ENCODE measurements around the gene LCLAT1. TPM values are rescaled to one million over a fixed set of nuclear protein-coding genes. Genes with fewer than 3 reads are reported as not detected.
"Not testable (repeated sequence)": the region's sequence is repeated elsewhere in the genome, so short reads cannot be mapped to it uniquely, and the experiment has no call there.

Gene LCLAT1
- total RNA-seq, 1 experiment from 2014 or later: 29.4 TPM

DNA sequence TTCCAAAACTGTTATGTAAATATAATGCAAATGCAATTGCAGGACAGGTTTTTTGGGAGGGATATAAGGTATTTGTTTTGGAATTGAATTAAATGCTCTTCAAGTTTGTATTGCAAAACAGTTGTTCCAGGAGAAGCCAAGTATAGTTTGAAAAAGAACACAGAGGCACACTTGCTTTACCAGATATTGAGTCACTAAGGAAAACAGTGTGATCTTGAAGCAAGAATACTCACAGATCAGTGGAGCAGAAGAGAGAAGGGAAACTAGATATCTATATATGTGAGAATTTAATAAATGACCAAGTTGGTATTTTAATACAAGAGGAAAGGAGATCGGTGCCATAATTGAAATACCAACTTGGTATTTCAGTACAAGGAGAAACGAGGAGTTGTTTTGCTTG is 181.3 kb downstream of the LCLAT1 start:
- Histone ChIP-seq H3K4me1 (replicated peaks) (no peaks in the 10 kb centered on the region), H3K4me3 (no peak overlapping the region), H3K27ac (no peak overlapping the region), H3K27me3 (replicated peaks) (no peaks in the 10 kb centered on the region), H3K36me3 (no peaks in the 10 kb centered on the region), H3K9me3 (replicated peaks) (no peaks in the 10 kb centered on the region)
- no peak for DNase-seq (ENCODE audit: low read depth in 1 of 2, low spot score in 2 of 2)

DNA sequence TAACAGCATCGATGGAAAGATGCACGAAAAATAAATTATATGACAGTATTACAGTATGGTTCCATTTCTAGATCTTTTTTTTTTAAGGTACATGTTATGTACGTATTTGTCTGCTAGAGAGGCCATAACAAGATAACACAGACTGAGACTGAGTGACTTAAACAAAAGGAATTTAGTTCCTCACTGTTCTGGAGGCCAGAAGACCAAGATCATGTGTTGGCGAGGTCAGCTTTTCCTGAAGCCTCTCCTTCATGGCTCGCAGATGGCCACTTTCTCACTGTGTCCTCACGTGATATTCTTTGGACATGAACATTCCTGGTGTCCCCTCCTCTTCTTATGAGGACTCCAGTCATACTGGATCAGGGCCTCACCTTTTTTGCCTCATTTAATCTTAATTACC is 182.8 kb downstream of the LCLAT1 start:
- H3K27ac ChIP-seq: no peak overlapping the region
- DNase-seq (ENCODE audit: low read depth in 1 of 2, low spot score in 2 of 2): no peak
- no peak overlapping the region for H3K4me3 ChIP-seq
- no peaks in the 10 kb centered on the region for H3K9me3 ChIP-seq (replicated peaks)
- H3K36me3 ChIP-seq: no peaks in the 10 kb centered on the region
- no peaks in the 10 kb centered on the region for H3K27me3 ChIP-seq (replicated peaks)
- no peaks in the 10 kb centered on the region for H3K4me1 ChIP-seq (replicated peaks)

DNA sequence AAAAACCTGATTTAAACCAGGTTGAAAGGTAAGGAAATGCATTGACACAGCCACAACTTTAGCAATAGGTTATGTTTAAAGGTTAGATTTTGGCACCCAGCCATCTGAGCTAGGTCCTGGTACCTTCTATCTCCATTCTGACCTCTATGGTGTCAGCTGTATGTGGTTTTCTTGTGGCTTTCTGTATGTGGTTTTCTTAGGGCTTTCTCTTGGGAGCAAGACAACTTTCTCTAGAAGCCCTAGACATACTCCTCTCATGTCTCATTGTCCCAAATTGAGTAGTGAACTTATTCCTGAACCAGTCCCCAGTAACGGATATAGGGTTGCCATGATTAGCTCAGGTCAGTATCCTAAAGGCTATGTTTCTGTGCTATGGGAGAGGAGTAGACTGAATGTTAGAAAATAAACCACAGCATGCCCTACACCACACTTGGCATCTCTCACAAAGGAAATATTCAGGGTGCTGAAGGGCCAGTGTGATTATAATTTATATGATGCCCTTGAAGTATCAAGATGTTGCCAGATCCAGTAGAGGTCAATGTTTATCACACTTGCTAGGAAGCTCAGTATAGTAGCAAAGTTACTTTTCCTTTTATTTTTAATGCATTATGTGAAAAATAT is 184.1 kb downstream of the LCLAT1 start:
- no peak overlapping the region for H3K27ac ChIP-seq
- no peaks in the 10 kb centered on the region for H3K4me1 ChIP-seq (replicated peaks)
- H3K4me3 ChIP-seq: no peak overlapping the region
- no peaks in the 10 kb centered on the region for H3K9me3 ChIP-seq (replicated peaks)
- no peaks in the 10 kb centered on the region for H3K36me3 ChIP-seq
- H3K27me3 ChIP-seq (replicated peaks): no peaks in the 10 kb centered on the region
- DNase-seq (ENCODE audit: low read depth in 1 of 2, low spot score in 2 of 2): no peak

DNA sequence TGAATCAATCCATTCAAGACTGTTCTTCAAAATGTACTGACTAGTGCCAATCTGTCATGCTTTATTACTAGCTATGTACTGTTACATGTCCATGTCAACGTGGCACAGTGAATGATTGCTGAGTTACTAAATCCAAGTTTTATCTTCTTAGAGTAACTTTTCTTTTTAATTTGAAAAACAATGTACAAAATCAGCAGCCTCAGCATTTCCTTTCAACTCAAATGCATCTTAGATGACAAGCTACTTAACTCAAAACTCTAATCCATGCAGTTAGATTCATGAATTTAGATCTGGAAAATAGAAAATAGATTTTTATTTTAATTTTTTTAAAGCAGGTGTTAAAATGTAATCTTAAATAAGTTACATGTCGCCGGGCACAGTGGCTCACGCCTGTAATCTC is 186.0 kb downstream of the LCLAT1 start:
- H3K27me3 ChIP-seq (replicated peaks): no peaks in the 10 kb centered on the region
- no peak overlapping the region for H3K4me3 ChIP-seq
- no peak for DNase-seq (ENCODE audit: low read depth in 1 of 2, low spot score in 2 of 2)
- no peaks in the 10 kb centered on the region for H3K4me1 ChIP-seq (replicated peaks)
- no peaks in the 10 kb centered on the region for H3K36me3 ChIP-seq
- H3K9me3 ChIP-seq (replicated peaks): no peaks in the 10 kb centered on the region
- no peak overlapping the region for H3K27ac ChIP-seq

DNA sequence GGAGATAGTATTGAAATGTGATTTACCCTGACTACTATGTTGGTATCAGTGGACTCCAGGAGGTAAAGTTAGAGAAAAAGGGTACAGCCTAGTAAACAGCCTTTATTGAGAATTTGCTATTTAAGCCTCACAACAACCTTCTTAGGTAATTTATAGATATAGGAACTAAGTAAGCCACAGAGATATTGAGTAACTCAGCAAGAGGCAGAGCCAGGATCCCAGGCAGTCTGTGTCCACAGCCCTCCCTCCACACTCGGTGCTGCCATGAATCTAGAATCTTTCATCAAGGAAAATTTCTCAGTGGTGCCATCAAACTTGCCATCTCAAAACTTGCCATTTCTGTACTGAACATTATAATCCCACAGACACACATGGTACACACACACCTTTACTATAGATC is 189.3 kb downstream of the LCLAT1 start:
- DNase-seq (ENCODE audit: low read depth in 1 of 2, low spot score in 2 of 2): no peak
- Histone ChIP-seq H3K36me3 (peaks cover 13% of the 10 kb centered on the region; the same call in 1 of the 2 replicates), H3K27ac (no peak overlapping the region), H3K27me3 (replicated peaks) (no peaks in the 10 kb centered on the region), H3K4me1 (replicated peaks) (no peaks in the 10 kb centered on the region), H3K9me3 (replicated peaks) (no peaks in the 10 kb centered on the region), H3K4me3 (no peak overlapping the region)

DNA sequence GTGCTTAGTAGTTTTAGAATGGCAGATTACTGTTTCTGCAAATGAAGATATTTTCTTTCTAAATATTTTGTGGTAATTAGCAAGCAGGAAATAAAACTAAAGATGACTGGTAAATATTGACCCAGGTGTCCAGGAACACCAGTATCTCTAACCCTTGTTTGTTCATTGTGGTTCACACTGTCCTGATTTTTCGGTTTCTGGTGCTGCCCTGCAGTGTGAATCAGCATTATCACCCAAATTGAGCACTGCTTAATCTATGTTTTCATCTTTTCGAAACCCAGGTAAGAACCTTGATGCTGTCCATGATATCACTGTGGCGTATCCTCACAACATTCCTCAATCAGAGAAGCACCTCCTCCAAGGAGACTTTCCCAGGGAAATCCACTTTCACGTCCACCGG is 192.8 kb downstream of the LCLAT1 start:
- peaks cover 14% of the 10 kb centered on the region; the same call in 1 of the 2 replicates for H3K36me3 ChIP-seq
- no peak overlapping the region for H3K4me3 ChIP-seq
- H3K9me3 ChIP-seq (replicated peaks): no peaks in the 10 kb centered on the region
- H3K27ac ChIP-seq: no peak overlapping the region
- H3K27me3 ChIP-seq (replicated peaks): no peaks in the 10 kb centered on the region
- DNase-seq (ENCODE audit: low read depth in 1 of 2, low spot score in 2 of 2): no peak
- no peaks in the 10 kb centered on the region for H3K4me1 ChIP-seq (replicated peaks)

DNA sequence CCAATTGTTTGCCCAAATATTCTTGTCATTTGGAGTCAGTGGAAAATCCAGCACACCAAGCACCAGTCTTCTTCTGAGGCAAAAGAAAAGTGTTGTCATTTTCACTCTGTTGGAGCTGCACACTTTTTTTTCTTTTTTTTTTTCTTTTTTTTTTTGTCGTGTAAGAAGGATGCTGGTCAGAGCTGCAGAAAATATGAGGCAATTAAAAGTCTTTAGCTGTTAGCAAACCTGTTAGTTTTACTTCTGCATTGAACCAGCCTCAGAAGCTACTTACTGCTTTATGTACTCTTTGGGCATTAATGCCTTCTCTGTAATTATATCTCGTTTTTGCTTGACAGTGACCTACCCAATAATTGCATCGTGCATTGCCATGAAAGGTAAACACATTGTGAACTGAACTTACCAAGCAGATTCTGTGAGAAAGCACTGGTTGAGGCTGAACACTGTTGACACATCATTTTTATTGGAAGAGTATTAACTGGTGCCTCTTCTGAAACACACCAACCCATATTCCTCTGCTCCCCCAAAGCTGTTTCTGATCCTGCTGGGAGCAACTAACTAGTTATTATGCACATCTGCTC is 194.8 kb downstream of the LCLAT1 start:
- no peak overlapping the region for H3K4me3 ChIP-seq
- H3K36me3 ChIP-seq: peaks cover 14% of the 10 kb centered on the region; the same call in 1 of the 2 replicates
- no peaks in the 10 kb centered on the region for H3K4me1 ChIP-seq (replicated peaks)
- H3K9me3 ChIP-seq (replicated peaks): no peaks in the 10 kb centered on the region
- no peaks in the 10 kb centered on the region; the same call in 1 of the 2 replicates for H3K27me3 ChIP-seq (replicated peaks)
- no peak overlapping the region for H3K27ac ChIP-seq
- DNase-seq (ENCODE audit: low read depth in 1 of 2, low spot score in 2 of 2): no peak

DNA sequence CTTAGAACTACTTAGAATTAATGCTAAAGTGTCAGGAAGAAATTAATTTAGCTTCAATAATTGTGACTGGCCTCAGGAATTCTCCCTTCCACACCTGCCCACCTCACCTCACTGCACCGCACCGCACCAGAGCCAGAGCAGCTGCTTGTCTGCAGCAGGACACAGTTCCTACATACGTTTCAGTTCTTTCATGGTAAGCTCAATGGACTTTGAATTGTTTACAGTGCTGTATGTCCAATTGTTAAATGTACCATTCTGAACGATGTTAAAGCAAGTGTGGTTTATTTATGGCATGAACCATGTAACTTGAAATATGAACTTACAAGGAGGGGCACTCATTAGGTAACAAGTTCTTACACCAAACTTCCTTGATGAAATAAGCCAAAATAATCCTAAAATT is 196.0 kb downstream of the LCLAT1 start:
- DNase-seq (ENCODE audit: low read depth in 1 of 2, low spot score in 2 of 2); H3K9me3 ChIP-seq (replicated peaks): not testable (repeated sequence)

DNA sequence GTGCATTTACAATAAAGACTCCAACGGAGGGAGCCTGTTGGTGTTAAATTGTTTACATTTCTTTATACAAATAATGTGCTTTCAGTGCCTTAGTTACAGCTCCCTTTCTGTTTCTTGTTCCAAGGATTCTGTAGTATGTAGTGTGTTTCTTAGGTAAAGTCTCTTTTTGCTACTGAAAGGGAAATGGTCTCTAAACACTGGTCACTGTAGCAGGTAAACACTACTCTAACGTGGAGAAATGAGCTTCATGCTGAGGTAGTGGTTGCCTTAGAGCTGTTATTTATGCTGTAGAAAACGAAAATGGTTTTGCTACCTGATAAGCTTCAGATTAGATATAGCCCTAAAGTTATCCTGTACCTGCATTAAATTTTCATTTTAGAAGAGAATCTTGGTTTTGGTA is 196.6 kb downstream of the LCLAT1 start:
- no peak overlapping the region for H3K4me3 ChIP-seq
- H3K4me1 ChIP-seq (replicated peaks): no peaks in the 10 kb centered on the region
- H3K27ac ChIP-seq: no peak overlapping the region
- peaks cover 14% of the 10 kb centered on the region; the same call in 1 of the 2 replicates for H3K36me3 ChIP-seq
- DNase-seq (ENCODE audit: low read depth in 1 of 2, low spot score in 2 of 2): no peak
- no peaks in the 10 kb centered on the region for H3K9me3 ChIP-seq (replicated peaks)
- no peaks in the 10 kb centered on the region; the same call in 1 of the 2 replicates for H3K27me3 ChIP-seq (replicated peaks)

More for the DNA sequence above, 196.0 kb downstream of the LCLAT1 start:
- not testable (repeated sequence) for H3K27me3 ChIP-seq (replicated peaks); H3K27ac ChIP-seq; H3K4me3 ChIP-seq; H3K4me1 ChIP-seq (replicated peaks)
- peaks cover 14% of the 10 kb centered on the region; the same call in 1 of the 2 replicates for H3K36me3 ChIP-seq

DNA sequence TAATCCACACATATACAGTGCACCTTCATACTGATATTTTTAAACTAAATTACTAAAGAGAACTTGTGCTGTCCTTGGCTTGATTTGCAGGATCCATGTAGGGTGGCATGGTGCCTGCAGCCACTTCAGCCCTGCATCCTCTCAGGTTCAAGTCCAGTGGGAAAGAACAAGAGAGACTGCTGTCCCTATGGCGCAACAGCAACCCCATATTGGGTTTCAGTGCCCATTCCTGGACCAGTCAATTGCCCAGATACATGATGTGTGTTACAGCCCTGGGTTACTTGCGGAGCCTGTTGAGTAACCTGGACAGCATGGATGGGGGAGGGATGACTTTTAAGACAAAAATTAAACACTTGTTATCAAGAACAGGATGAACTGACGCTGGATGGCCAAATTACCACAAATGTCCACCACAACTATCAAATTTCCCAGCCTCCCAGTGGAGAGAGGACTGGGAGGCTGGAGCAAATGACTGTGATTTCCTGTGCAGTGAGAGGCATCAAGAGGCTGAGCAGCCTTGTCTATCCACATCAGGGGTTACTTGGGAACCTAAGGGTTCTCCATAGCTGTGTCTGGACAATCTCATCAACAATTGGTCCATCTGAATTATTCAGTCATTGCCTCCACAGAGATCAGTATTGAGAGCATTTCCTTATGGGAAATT is 198.2 kb downstream of the LCLAT1 start:
- no peak overlapping the region for H3K4me3 ChIP-seq
- no peak for DNase-seq (ENCODE audit: low read depth in 1 of 2, low spot score in 2 of 2)
- peaks cover 10% of the 10 kb centered on the region; the same call in 1 of the 2 replicates for H3K36me3 ChIP-seq
- no peaks in the 10 kb centered on the region; the same call in 1 of the 2 replicates for H3K27me3 ChIP-seq (replicated peaks)
- no peak overlapping the region for H3K27ac ChIP-seq
- H3K9me3 ChIP-seq (replicated peaks): no peaks in the 10 kb centered on the region
- no peaks in the 10 kb centered on the region for H3K4me1 ChIP-seq (replicated peaks)

DNA sequence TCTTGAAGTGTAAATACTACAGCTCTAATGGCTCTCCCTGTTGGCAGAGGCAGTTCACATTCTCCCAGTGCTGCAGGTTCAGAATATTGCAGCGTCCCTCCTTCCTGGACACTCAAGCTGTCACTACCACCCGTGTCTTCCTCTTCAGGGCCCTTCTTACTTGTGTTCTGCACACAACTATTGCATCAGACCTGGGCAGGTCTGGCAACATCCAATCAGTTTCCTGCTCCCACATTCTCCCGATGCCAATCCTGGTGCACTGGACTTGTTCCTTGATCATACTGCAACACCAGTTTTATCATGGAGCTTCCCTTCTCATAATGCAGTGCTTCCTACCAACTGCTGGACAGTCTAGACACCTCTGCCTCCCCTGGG is 198.7 kb downstream of the LCLAT1 start:
- H3K36me3 ChIP-seq: peaks cover 7% of the 10 kb centered on the region; the same call in 1 of the 2 replicates
- no peaks in the 10 kb centered on the region for H3K9me3 ChIP-seq (replicated peaks)
- H3K4me1 ChIP-seq (replicated peaks): no peaks in the 10 kb centered on the region
- no peak for DNase-seq (ENCODE audit: low read depth in 1 of 2, low spot score in 2 of 2)
- no peaks in the 10 kb centered on the region; the same call in 1 of the 2 replicates for H3K27me3 ChIP-seq (replicated peaks)
- H3K4me3 ChIP-seq: no peak overlapping the region
- H3K27ac ChIP-seq: no peak overlapping the region

DNA sequence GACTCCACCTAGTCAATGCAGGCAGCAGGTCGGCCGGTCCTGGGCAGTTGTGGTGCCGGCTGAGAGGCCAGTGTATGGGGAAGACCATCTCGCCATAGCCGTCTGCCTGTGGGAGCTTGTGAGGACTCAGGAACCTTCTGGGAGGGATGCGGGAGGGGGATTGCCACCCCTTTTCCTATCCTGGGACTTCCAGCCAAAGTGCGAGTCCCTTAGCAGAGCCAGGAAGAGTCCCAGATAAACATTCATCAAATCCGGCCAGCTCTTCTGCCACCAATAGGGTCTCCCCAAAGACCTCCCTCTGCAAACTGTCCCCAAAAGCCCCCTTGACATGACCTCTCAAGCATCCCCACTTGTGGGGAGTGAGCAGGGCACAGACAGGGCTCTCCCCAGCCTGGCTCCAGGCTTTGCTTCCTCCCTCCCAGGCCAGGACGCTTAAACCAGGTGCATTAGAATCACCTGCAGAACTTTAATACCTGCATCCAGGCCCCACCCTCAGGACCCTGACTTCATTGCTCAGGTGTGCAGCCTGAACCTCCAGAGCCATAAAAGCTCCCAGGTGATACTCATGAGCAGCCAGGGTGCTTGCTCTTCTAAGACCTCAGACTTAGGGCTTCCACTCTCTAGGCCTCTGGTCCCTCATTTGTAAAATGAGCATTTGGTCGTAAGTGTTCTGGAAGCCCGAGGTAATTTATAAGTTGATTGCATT is 200.9 kb downstream of the LCLAT1 start:
- DNase-seq (ENCODE audit: low read depth in 1 of 2, low spot score in 2 of 2): no peak
- no peaks in the 10 kb centered on the region; the same call in 1 of the 2 replicates for H3K27me3 ChIP-seq (replicated peaks)
- H3K4me1 ChIP-seq (replicated peaks): peaks cover 9% of the 10 kb centered on the region
- no peak overlapping the region for H3K4me3 ChIP-seq
- no peaks in the 10 kb centered on the region for H3K9me3 ChIP-seq (replicated peaks)
- H3K36me3 ChIP-seq: no peaks in the 10 kb centered on the region
- H3K27ac ChIP-seq: no peak overlapping the region

DNA sequence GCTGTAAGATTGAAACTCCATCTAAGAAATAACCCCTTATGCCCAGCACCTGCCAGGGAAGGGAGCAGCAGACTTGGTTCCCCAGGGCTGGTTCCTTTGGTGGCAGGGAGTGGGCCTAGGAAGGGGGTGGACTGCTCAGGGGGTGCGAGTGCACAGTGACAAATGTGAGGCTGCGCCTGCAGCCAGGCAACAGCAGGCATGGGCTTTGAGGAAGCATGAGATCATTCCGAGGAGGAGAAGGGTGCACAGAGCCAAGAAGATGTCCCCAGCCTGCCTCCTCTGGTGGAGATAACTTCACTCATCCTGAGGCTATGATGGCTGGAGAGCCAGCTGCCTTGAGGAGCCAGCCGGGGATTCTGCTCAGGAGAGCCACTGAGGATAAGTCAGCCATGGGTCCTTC is 202.2 kb downstream of the LCLAT1 start:
- Histone ChIP-seq H3K9me3 (replicated peaks) (no peaks in the 10 kb centered on the region), H3K4me3 (no peak overlapping the region), H3K4me1 (replicated peaks) (peaks cover 9% of the 10 kb centered on the region), H3K27ac (no peak overlapping the region), H3K27me3 (replicated peaks) (no peaks in the 10 kb centered on the region; the same call in 1 of the 2 replicates), H3K36me3 (no peaks in the 10 kb centered on the region)
- DNase-seq (ENCODE audit: low read depth in 1 of 2, low spot score in 2 of 2): no peak

DNA sequence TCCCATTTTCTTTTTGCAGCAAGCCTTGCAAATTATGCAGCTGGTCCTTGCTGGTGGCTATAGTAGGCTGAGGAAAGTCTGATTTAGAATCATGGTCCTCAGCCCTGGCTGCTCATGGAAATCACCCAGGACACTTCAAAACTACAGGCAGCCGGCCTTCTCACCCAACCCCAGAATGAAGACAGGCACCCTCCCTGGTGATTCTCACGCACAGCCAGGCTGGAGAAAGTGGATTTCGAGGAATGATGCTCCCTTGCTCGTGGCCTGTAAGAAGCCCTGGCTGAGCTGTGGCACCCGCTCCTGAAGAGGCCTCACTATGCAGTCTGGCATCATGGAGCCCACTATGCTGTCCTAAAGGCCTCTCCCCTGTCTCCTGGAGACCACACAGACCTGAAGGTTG is 202.8 kb downstream of the LCLAT1 start:
- Histone ChIP-seq H3K27me3 (replicated peaks) (no peaks in the 10 kb centered on the region; the same call in 1 of the 2 replicates), H3K9me3 (replicated peaks) (no peaks in the 10 kb centered on the region), H3K36me3 (no peaks in the 10 kb centered on the region), H3K27ac (no peak overlapping the region), H3K4me1 (replicated peaks) (peaks cover 9% of the 10 kb centered on the region), H3K4me3 (no peak overlapping the region)
- DNase-seq (ENCODE audit: low read depth in 1 of 2, low spot score in 2 of 2): no peak

Data from SJSA1 (cell line).